Measurements from ENCODE around the gene SRP68. TPM values are rescaled to one million over a fixed set of nuclear protein-coding genes. Genes with fewer than 3 reads are reported as not detected.

The SRP68 gene
- total and polyA plus RNA-seq, 7 experiments from 2014 or later, result 69.6 to 105 (median 91.9) TPM

DNA sequence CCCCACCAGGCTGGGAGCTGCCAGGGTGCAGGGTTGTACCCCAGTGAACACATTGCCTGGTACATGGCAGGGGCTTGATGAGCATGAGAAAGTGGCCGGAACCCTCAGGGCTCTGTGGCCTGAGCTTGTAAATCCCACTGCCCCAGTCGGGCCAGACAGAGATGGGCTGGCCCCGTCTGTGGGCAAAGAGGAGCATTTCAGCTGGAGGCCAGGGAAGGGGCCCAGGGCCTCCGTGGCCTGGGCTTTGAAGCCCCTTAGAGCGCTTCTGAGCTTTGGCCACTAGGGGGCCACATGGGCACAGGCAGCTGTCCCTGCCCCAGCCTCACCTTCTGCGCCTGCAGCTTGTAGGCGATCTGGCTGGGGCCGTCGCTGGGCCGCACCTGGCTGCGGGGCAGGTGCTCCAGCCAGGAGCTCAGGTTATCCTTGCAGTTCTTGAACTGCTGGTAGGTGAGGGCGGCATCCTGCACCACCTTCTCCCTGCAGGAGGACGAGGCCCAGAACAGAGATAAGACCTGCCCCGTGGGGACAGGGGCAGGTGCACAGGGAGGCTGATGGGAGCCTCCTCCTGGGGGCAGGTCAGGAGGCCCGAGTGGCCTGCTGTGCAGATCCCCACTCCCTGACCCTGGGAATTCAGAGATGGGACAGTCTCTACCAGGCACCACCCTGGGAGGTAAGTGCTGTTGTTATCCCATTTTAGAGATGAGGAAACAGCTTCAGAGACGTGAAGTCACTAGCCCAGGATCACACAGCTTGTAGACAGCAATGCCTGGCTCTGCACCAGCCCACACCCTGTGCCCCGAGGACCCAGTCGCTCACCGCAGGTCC, 58.0 kb downstream of the SRP68 start:
- no peaks in the 10 kb centered on the region for H3K9me3 ChIP-seq (ENCODE audit: control insufficient read depth in 2 of 3, low read length in 3 of 3)
- CTCF ChIA-PET, result interaction anchor here (0.6 to 2.4 kb wide), 47 partner anchors 9 to 384 kb away, joined by 3 to 19 read pairs (median 4); partner anchors contain the start of genes CDK3, EXOC7 and WBP2
- peak; percentile 96 for ATAC-seq

GRCh38 chr17:76013377-76013932, 58.9 kb downstream of the SRP68 start:
- no peak overlapping the region for H3K27ac ChIP-seq (ENCODE audit: low read depth, low read length)
- ChIA-PET POLR2A (interaction anchor here (0.6 to 2.2 kb wide), 6 partner anchors 19 to 1437 kb away, joined by 3 to 11 read pairs (median 4); partner anchors contain the start of genes EXOC7 and SRP68), CTCF (interaction anchor here (0.8 to 2.4 kb wide), 36 partner anchors 8 to 385 kb away, joined by 3 to 19 read pairs (median 5); partner anchors contain the start of genes CDK3, EXOC7 and WBP2)
- intact Hi-C loops (cut with micrococcal nuclease), result no loop called here
- Mint-ChIP-seq H3K4me1 (peaks cover 0 to 11% (median 8%) of the 10 kb centered on the region in 7 donors), H3K27ac (peak overlapping the region in 3 of 9 donors; percentile 36 to 59 (median 40)), H3K36me3 (no peaks in the 10 kb centered on the region), H3K27me3 (no peaks in the 10 kb centered on the region), H3K4me3 (no peak overlapping the region), H3K9me3 (no peaks in the 10 kb centered on the region)
- ATAC-seq (no peak), DNase-seq (no peak)
- H3K27me3 ChIP-seq (ENCODE audit: control insufficient read depth in 2 of 2, insufficient read depth in 2 of 2, low read length in 2 of 2), result no peaks in the 10 kb centered on the region
- peaks cover 3 to 5% of the 10 kb centered on the region in 2 donors for H3K4me1 ChIP-seq (ENCODE audit: control insufficient read depth in 2 of 2, insufficient read depth in 2 of 2, low read length in 2 of 2)
- no peaks in the 10 kb centered on the region for H3K36me3 ChIP-seq (ENCODE audit: control insufficient read depth in 2 of 3, insufficient read depth in 3 of 3, low read length in 3 of 3)
- H3K4me3 ChIP-seq (ENCODE audit: low read length), result no peak overlapping the region
- no peaks in the 10 kb centered on the region for H3K9me3 ChIP-seq (ENCODE audit: control insufficient read depth in 2 of 3, low read length in 3 of 3)

More for the DNA sequence above, 58.0 kb downstream of the SRP68 start:
- Mint-ChIP-seq H3K27ac (peak overlapping the region in 5 of 9 donors; percentile 33 to 62 (median 40)), H3K4me1 (peaks cover 0 to 11% (median 8%) of the 10 kb centered on the region in 7 donors), H3K4me3 (peak overlapping the region in 3 of 10 donors; percentile 40 to 68 (median 49)), H3K9me3 (peaks cover 0 to 1% (median 0%) of the 10 kb centered on the region in 11 donors), H3K36me3 (no peaks in the 10 kb centered on the region), H3K27me3 (no peaks in the 10 kb centered on the region)
- Histone ChIP-seq H3K36me3 (ENCODE audit: control insufficient read depth in 2 of 3, insufficient read depth in 3 of 3, low read length in 3 of 3) (no peaks in the 10 kb centered on the region), H3K27ac (ENCODE audit: low read depth, low read length) (no peak overlapping the region), H3K4me1 (ENCODE audit: control insufficient read depth in 2 of 2, insufficient read depth in 2 of 2, low read length in 2 of 2) (peaks cover 3 to 5% of the 10 kb centered on the region in 2 donors), H3K4me3 (ENCODE audit: low read length) (no peak overlapping the region), H3K27me3 (ENCODE audit: control insufficient read depth in 2 of 2, insufficient read depth in 2 of 2, low read length in 2 of 2) (no peaks in the 10 kb centered on the region)
- POLR2A ChIA-PET, result interaction anchor here (0.6 to 2.2 kb wide), 11 partner anchors 15 to 1436 kb away, joined by 3 to 11 read pairs (median 3); partner anchors contain the start of genes EXOC7 and SRP68
- peak; percentile 62 to 85 (median 77) for DNase-seq
- intact Hi-C loops (cut with micrococcal nuclease), result loop anchor here (1.0 kb wide), 7 partner anchors 15 to 265 kb away; partner anchors contain the start of genes EXOC7 (in 1 of the 2) and SRP68 (in 1 of the 2)

- Histone ChIP-seq H3K4me1 (ENCODE audit: control insufficient read depth in 2 of 2, insufficient read depth in 2 of 2, low read length in 2 of 2) (peaks cover 3 to 5% of the 10 kb centered on the region in 2 donors), H3K4me3 (ENCODE audit: low read length) (no peak overlapping the region), H3K36me3 (ENCODE audit: control insufficient read depth in 2 of 3, insufficient read depth in 3 of 3, low read length in 3 of 3) (no peaks in the 10 kb centered on the region), H3K27ac (ENCODE audit: low read depth, low read length) (no peak overlapping the region), H3K27me3 (ENCODE audit: control insufficient read depth in 2 of 2, insufficient read depth in 2 of 2, low read length in 2 of 2) (no peaks in the 10 kb centered on the region), H3K9me3 (ENCODE audit: control insufficient read depth in 2 of 3, low read length in 3 of 3) (no peaks in the 10 kb centered on the region)
- Mint-ChIP-seq H3K4me1 (peaks cover 0 to 11% (median 8%) of the 10 kb centered on the region in 7 donors), H3K9me3 (no peaks in the 10 kb centered on the region), H3K27ac (no peak overlapping the region), H3K27me3 (no peaks in the 10 kb centered on the region), H3K4me3 (no peak overlapping the region), H3K36me3 (no peaks in the 10 kb centered on the region)
- no peak for DNase-seq
- POLR2A ChIA-PET, result interaction anchor here (1.0 to 1.2 kb wide), 3 partner anchors 92 to 373 kb away, joined by 3 to 4 read pairs (median 3); partner anchors contain the start of gene SPHK1
- CTCF ChIA-PET, result interaction anchor here (0.6 to 3.5 kb wide), 5 partner anchors 11 to 386 kb away, joined by 3 to 12 read pairs (median 3); partner anchors contain the start of gene CDK3
- intact Hi-C loops (cut with micrococcal nuclease), result no loop called here
- ATAC-seq, result no peak
Measured at GRCh38 chr17:76011951-76012350, 60.4 kb downstream of the SRP68 start.

DNA sequence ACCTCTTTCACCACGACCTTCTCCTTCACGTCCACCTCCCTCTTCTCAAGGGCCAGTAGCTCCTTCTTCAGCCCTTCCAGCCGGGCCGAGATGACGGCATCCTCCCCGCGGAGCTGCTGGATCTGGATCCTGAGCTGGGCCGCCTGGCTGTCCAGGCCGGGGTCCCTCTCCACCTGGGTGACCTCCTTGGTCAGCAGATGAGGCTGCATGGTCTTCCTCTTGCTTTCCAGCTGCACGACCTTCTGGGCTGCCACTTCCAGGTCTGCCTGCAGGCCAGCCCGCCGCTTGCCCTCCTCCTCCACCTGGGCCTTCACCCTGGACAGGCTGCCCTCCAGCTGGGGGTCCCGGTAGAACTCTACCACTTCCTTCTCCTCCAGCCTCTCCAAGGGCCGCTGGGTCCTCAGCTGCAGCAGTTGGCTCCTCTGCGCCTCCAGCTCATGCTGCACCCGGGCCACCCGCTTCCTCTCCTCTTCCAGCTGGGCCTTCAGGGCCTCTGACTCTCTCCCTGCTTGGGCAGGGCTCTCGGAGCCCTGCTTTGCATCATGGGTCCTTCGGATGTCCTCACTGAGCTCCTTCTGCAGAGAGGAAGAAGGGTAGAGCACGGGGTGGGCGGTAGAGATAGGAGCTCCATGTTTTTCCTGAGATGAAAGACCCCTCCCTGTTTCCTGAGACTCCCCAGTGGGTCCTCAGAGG, 62.2 kb downstream of the SRP68 start:
- Histone ChIP-seq H3K27ac (ENCODE audit: low read depth, low read length) (no peak overlapping the region), H3K4me3 (ENCODE audit: low read length) (no peak overlapping the region), H3K27me3 (ENCODE audit: control insufficient read depth in 2 of 2, insufficient read depth in 2 of 2, low read length in 2 of 2) (no peaks in the 10 kb centered on the region), H3K4me1 (ENCODE audit: control insufficient read depth in 2 of 2, insufficient read depth in 2 of 2, low read length in 2 of 2) (peaks cover 3 to 5% of the 10 kb centered on the region in 2 donors), H3K36me3 (ENCODE audit: control insufficient read depth in 2 of 3, insufficient read depth in 3 of 3, low read length in 3 of 3) (no peaks in the 10 kb centered on the region), H3K9me3 (ENCODE audit: control insufficient read depth in 2 of 3, low read length in 3 of 3) (no peaks in the 10 kb centered on the region)
- Mint-ChIP-seq H3K27me3 (no peaks in the 10 kb centered on the region), H3K4me3 (no peak overlapping the region), H3K9me3 (peaks cover 0 to 3% (median 0%) of the 10 kb centered on the region in 11 donors), H3K36me3 (peaks cover 0 to 4% (median 0%) of the 10 kb centered on the region in 5 donors), H3K4me1 (peaks cover 0 to 15% (median 10%) of the 10 kb centered on the region in 7 donors), H3K27ac (no peak overlapping the region)
- POLR2A ChIA-PET, result interaction anchor here (0.6 to 0.7 kb wide), 2 partner anchors 108 to 133 kb away, joined by 3 to 6 read pairs; no protein-coding TSS in a partner anchor
- intact Hi-C loops (cut with micrococcal nuclease), result no loop called here
- ATAC-seq (no peak), DNase-seq (no peak)
- CTCF ChIA-PET, result interaction anchor here (0.5 to 3.5 kb wide), 8 partner anchors 9 to 289 kb away, joined by 3 to 12 read pairs (median 5); partner anchors contain the start of gene CDK3

GRCh38 chr17:76009447-76009846, 62.9 kb downstream of the SRP68 start:
- ChIA-PET POLR2A (no interaction called here), CTCF (interaction anchor here (1.6 to 3.5 kb wide), 4 partner anchors 8 to 289 kb away, joined by 4 to 12 read pairs (median 5); partner anchors contain the start of gene CDK3)
- Histone ChIP-seq H3K4me3 (ENCODE audit: low read length) (no peak overlapping the region), H3K27ac (ENCODE audit: low read depth, low read length) (no peak overlapping the region), H3K36me3 (ENCODE audit: control insufficient read depth in 2 of 3, insufficient read depth in 3 of 3, low read length in 3 of 3) (no peaks in the 10 kb centered on the region), H3K4me1 (ENCODE audit: control insufficient read depth in 2 of 2, insufficient read depth in 2 of 2, low read length in 2 of 2) (peaks cover 2 to 5% of the 10 kb centered on the region in 2 donors), H3K9me3 (ENCODE audit: control insufficient read depth in 2 of 3, low read length in 3 of 3) (no peaks in the 10 kb centered on the region), H3K27me3 (ENCODE audit: control insufficient read depth in 2 of 2, insufficient read depth in 2 of 2, low read length in 2 of 2) (no peaks in the 10 kb centered on the region)
- Mint-ChIP-seq H3K27me3 (no peaks in the 10 kb centered on the region), H3K4me3 (no peak overlapping the region), H3K36me3 (peaks cover 0 to 4% (median 0%) of the 10 kb centered on the region in 5 donors), H3K9me3 (peaks cover 0 to 3% (median 0%) of the 10 kb centered on the region in 11 donors), H3K27ac (no peak overlapping the region), H3K4me1 (peaks cover 0 to 13% (median 10%) of the 10 kb centered on the region in 7 donors)
- no peak for DNase-seq
- intact Hi-C loops (cut with micrococcal nuclease), result no loop called here
- no peak for ATAC-seq

Data from naive thymus-derived CD4-positive, alpha-beta T cell (primary cell).